GM13977 (cell line): ENCODE measurements around the gene TYROBP.

ENCODE experiments used
- DNase-seq: peaks from one replicate; pipeline ENCODE4 v3.0.0; 2012; ENCODE audit warnings: low spot score
- CTCF ChIP-seq: IDR thresholded peaks from 2 replicates; pipeline ENCODE4 v1.5.1; 2012; ENCODE audit warnings: mild to moderate bottlenecking, control low read depth; ENCODE audit not compliant: insufficient read depth; ENCODE audit errors: extremely low read depth, missing control alignments
- in situ Hi-C: fragments of 300-500 bp; cut with MboI; formaldehyde crosslinking; loops from one replicate; pipeline ENCODE4 v1.12.0; 2022; ENCODE audit warnings: low sequenced_read_pairs, low pct_unique_long_range_greater_than_20kb, mixed read lengths, inconsistent platforms; ENCODE audit not compliant: unreplicated experiment

The TYROBP gene

GRCh38 chr19:35858311-35858710, 49.8 kb downstream of the TYROBP start:
- no peak for TF ChIP-seq CTCF
- in situ Hi-C loops: no loop called here
- no peak for DNase-seq

GRCh38 chr19:35856546-35857149, 51.4 kb downstream of the TYROBP start, which contains the start of gene KIRREL2:
KIRREL2 (plus strand) TSS chr19:35856911; CDS start chr19:35857120, 209 bp downstream.
- in situ Hi-C loops: no loop called here

More at GRCh38 chr19:35856546-35857149, 51.4 kb downstream of the TYROBP start, which contains the start of gene KIRREL2:
- peak; percentile 60 for DNase-seq
- TF ChIP-seq CTCF: no peak
